GM19463 (cell line): ENCODE measurements around the gene FAM234A.
"Not testable (repeated sequence)": the region's sequence is repeated elsewhere in the genome, so short reads cannot be mapped to it uniquely, and the experiment has no call there.

Source experiments
- ATAC-seq: cut with Tn5 transposase; IDR thresholded peaks from one replicate; pipeline ENCODE4 v1.9.1; 2021; ENCODE audit warnings: mild to moderate bottlenecking, moderate library complexity; ENCODE audit not compliant: unreplicated experiment

Gene FAM234A

GRCh38 chr16:263944-264343, 29.3 kb downstream of the FAM234A start:
- no peak for ATAC-seq

- no peak for ATAC-seq
Measured at GRCh38 chr16:264440-264951, 29.9 kb downstream of the FAM234A start.

- ATAC-seq = no peak
Measured at GRCh38 chr16:265002-265529, 30.4 kb downstream of the FAM234A start.

- no peak for ATAC-seq
Measured at GRCh38 chr16:265711-266110, 31.1 kb downstream of the FAM234A start.

- no peak for ATAC-seq
Measured at GRCh38 chr16:266258-267164, 31.9 kb downstream of the FAM234A start.

GRCh38 chr16:267562-267961, 32.9 kb downstream of the FAM234A start:
- ATAC-seq = not testable (repeated sequence)

DNA sequence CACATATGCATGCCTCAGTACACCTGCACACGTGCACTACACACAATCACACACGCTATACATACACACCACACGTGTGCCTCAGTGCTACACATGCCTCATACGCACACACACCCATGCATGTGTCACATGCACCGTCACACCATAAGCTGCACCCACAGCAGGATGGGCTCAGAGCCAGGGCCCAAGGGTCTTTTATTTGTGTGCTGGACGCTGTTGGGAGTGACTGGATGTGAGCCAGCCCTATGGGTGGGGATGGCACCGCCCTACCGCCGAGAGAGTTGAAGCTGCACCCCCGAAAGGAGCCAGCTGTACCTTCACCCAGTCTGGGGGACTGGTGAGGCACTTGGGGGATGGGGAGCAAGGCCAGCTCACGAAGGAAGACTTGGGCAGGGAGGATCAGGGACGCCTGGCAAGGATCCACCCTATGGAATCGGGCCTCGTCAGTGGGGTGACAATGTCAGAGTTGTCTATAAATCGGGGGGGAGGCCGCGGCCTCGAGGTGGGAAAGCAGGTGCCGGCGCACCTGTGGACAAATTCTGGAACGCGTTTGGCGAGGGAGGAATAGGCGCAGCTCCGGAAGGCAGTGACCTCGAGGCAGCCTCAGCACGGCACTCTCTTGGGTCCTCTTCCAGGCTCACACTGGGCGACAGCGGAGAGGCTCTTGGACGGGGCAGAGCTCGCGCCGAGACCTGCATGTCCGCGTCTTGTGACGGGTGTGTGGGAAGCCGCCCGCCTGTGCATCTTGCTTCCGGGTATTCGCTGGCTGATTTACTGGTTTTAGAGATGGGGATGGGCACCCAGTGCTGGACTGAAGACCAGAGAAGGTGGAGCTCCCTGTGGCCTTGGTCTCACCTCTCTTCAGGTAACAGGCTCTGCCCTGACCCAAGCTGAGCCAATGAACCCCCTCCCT, 33.8 kb downstream of the FAM234A start:
- ATAC-seq = no peak

- no peak for ATAC-seq
Measured at GRCh38 chr16:269061-269796, 34.6 kb downstream of the FAM234A start.

DNA sequence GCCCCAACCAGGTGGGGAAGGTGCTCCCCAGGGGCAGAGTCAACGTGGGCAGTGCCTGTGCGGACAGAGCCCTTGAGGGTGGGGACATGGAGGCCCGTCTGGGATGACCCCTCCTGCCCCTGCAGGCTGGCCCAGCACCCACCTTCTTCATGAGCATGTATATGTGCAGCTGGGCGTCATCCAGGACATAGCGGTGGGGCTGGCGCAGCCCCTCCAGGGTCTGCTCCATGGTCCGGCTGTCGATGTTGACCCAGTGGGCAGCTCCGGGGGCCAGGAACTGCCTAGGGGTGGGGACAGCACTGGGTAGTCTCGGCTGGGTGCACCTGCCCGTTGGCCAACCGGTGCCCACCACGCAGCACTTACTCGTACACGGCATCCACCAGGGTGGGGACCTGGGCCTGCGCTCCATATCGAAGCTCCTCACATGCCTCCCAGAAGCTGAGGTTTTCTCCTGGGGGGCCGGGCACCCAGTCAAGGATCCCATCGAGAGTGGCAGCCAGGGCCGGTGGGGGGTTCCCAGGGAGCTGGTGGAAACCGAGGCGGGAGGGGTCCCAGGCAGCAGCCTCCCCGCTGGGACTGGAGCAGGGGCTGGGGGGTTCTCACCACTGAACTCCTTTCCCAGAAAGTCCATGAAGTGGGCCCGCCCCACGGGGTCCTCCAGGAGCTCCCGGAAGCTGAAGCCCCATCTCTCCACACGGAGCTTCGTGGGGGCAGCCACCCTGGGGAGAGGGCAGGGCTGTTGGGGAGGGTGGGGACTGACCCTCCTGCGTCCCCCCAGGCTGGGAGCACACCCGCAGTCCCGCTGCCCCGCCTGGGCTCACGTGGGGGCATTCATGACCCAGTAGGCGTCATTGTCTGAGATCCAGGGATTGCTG, 36.0 kb downstream of the FAM234A start:
- ATAC-seq = no peak

DNA sequence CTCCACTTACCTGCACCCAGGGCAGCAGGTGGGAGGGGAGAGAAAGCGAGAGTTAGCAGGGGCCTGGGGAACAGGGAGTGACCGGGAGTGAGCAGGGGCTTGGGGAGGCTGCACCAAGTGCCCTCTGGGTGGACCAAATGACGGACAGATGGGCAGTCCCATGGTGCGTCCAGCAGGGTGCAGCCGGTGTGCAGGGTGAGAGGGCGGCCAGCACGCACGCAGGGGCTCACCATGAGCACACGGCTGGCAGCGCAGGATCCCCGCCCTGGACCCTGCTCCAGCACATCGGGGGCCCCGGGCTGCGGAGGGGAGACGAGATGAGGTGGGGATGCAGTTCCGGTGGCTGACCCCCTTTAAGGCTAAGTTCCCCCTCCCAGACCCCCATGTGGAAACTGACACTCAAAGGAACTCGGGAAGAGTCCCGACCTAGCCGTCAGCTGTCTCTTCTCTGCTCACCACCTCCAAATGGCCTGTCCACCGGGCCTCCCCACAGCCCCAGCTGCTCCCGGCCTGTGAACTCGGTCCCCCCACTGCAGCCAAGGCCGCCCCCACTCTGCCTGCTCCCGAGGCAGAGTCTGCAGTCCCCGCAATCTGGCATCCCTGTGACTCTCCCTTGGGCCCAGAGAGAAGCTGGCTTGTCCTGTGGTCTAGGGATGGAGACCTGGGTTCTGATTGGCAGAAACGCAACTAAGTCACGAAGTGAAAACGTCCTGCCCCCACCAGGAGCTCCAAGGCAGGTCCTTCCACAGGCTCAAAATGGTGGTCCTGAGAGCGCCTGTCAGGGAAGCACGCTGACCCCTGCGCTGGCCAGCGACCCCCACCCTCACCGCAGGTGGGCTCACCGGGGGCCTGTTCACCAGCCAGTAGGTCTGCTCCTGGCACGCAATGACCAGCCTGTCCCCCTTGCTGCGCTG, 38.3 kb downstream of the FAM234A start:
- no peak for ATAC-seq

DNA sequence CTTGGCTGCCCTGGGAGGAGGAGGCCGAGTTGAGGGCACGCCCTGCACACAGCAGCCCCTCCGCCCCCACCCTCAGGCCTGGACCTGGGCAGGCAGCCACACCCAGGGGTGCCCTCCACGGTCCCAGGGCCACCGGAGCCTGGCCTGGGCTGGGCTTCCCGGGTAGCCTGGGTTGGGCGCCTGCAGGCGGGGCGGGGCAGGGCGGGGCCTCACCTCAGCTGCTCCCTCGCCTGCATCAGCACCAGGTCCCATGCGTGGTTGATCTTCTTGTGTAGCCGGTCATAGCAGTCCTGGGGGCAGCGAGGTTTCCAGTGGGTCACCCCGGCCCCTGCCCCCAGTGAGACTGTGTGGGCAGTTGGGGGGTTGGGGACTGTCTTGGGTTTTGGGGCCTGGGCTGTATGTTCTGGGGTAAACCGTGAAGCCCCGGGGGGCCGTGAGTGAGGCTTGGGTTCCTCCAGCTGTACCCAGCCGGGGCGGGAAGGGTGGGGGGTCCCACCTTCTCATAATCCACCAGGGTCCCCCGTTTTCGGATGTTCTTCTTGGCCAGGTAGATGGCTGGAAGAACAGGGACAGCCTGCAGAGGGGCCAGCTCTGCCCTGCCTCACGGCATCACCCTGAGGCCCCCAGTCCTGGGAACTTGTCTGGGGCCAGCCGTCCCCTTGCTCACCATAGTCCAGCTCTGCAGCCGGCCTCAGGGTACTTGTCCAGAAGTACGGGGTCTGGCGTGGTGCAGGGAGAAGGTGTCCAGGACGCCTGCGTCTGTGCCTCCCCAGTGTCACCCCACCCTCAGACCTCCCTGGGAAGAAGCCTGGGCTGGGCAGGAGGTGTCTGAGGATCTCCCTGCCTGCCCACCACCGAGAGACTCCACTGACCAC, 39.2 kb downstream of the FAM234A start:
- no peak for ATAC-seq

- no peak for ATAC-seq
Measured at GRCh38 chr16:275041-275641, 40.5 kb downstream of the FAM234A start.

- ATAC-seq = no peak
Measured at GRCh38 chr16:275786-276232, 41.2 kb downstream of the FAM234A start, which contains the start of gene RGS11. Gene RGS11, minus strand, starts transcription at chr16:275944. Its CDS starts 33 bp downstream, at chr16:275911.

- ATAC-seq = no peak
Measured at GRCh38 chr16:276426-277077, 41.9 kb downstream of the FAM234A start.

DNA sequence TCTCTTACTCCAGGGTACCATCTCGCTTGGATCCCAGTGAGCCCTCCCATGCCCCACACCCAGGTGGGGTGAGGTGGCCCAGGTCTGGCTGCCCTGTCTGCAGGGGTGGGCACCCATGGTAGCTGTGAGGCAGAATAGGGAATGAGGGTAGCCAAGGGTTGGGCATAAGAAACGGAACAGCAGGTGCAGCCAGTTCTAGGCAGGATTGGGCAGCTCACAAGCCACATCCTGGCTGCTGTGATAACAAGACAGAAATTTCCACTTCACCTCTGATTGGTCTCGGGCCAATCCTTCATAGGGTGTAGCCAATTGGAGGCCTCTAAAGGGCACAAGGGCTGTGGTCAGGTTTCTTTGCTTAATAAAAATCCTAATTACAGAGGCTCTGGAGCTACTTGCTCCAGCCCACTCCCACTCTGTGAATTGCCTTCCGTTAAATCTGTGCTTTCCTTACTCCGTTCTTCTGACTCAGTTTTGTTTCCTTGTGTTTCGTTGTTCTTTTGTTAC, 44.3 kb downstream of the FAM234A start:
- no peak for ATAC-seq

DNA sequence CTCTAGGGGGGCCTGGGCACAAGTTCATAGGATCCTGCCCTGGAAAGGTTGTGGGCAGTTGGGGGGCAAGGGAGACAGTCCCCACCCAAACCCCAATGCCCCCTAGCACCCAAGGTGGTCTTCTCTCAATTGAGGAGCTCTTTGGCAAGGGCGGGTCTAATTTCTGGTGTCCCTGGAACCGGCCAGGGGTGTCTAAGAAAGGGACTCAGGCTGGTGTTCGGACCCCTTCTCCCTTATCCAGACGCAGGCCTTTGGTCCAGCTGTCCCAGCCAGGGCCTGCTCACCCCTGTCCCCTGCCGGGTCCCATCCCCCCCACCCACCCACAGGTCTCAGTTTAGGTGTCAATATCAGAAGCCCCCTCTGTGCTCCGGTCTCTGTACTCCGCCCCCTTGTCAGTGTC, 44.9 kb downstream of the FAM234A start:
- ATAC-seq = no peak
